SK-N-SH (cell line): ENCODE measurements around the gene MGAT5B.

Source experiments
- EZH2phosphoT487 ChIP-seq: fragments of 200-600 bp; sonication (generic); IDR thresholded peaks from 2 replicates; pipeline ENCODE4 v1.6.1; 2017; ENCODE audit warnings: low read depth, mixed run types, mild to moderate bottlenecking, antibody characterized with exemption, moderate library complexity, borderline replicate concordance
- FOXM1 ChIP-seq: IDR thresholded peaks from 2 replicates; pipeline ENCODE4 v1.4.0; 2012; ENCODE audit warnings: low read depth, mild to moderate bottlenecking
- MAX ChIP-seq: IDR thresholded peaks from 2 replicates; pipeline ENCODE4 v1.4.0; 2012; ENCODE audit warnings: low read depth
- NFIC ChIP-seq: IDR thresholded peaks from 2 replicates; pipeline ENCODE4 v1.4.0; 2012; ENCODE audit warnings: borderline replicate concordance
- NRF1 ChIP-seq: IDR thresholded peaks from 2 replicates; pipeline ENCODE4 v1.6.1; 2012; ENCODE audit warnings: low read depth, mild to moderate bottlenecking, low read length
- POLR2AphosphoS5 ChIP-seq: IDR thresholded peaks from 2 replicates; pipeline ENCODE4 v1.6.1; 2012; ENCODE audit warnings: low read depth, low read length
- RAD21 ChIP-seq: IDR thresholded peaks from 2 replicates; pipeline ENCODE4 v1.6.1; 2012; ENCODE audit warnings: mild to moderate bottlenecking, low read length
- RXRA ChIP-seq: IDR thresholded peaks from 2 replicates; pipeline ENCODE4 v1.4.0; 2012; ENCODE audit warnings: low read depth, mild to moderate bottlenecking, borderline replicate concordance
- TAF1 ChIP-seq: IDR thresholded peaks from 2 replicates; pipeline ENCODE4 v1.6.1; 2012; ENCODE audit warnings: low read depth, mild to moderate bottlenecking, low read length, moderate library complexity, borderline replicate concordance
- TF ChIP-seq, protein P1 (sequence below): fragments of 200-600 bp; sonication (generic); IDR thresholded peaks from 2 replicates; pipeline ENCODE4 v1.6.1; 2017; ENCODE audit warnings: antibody characterized with exemption, mild to moderate bottlenecking, moderate library complexity

GRCh38 chr17:76993651-76994050, 125.4 kb downstream of the MGAT5B start:
- no peak for TF ChIP-seq MAX
- TF ChIP-seq, protein P1, sequence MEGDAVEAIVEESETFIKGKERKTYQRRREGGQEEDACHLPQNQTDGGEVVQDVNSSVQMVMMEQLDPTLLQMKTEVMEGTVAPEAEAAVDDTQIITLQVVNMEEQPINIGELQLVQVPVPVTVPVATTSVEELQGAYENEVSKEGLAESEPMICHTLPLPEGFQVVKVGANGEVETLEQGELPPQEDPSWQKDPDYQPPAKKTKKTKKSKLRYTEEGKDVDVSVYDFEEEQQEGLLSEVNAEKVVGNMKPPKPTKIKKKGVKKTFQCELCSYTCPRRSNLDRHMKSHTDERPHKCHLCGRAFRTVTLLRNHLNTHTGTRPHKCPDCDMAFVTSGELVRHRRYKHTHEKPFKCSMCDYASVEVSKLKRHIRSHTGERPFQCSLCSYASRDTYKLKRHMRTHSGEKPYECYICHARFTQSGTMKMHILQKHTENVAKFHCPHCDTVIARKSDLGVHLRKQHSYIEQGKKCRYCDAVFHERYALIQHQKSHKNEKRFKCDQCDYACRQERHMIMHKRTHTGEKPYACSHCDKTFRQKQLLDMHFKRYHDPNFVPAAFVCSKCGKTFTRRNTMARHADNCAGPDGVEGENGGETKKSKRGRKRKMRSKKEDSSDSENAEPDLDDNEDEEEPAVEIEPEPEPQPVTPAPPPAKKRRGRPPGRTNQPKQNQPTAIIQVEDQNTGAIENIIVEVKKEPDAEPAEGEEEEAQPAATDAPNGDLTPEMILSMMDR: no peak
- no peak for TF ChIP-seq RAD21
- TF ChIP-seq POLR2AphosphoS5: no peak
- no peak for TF ChIP-seq RXRA
- no peak for TF ChIP-seq NFIC
- TF ChIP-seq FOXM1: no peak
- TF ChIP-seq TAF1: no peak
- TF ChIP-seq EZH2phosphoT487: no peak
- TF ChIP-seq NRF1: no peak
